Mucosa of gallbladder (tissue), 1 donor: ENCODE data around the gene HSF4. TPM values are rescaled to one million over a fixed set of nuclear protein-coding genes. Genes with fewer than 3 reads are reported as not detected.
"Not testable (repeated sequence)": the region's sequence is repeated elsewhere in the genome, so short reads cannot be mapped to it uniquely, and the experiment has no call there.

Experiments used
- DNase-seq: peaks from one replicate; pipeline ENCODE4 v3.0.0-alpha.2; 2020; ENCODE audit warnings: low spot score
- total RNA-seq: library from RNA; stranded (reverse); gene quantifications from one replicate; pipeline ENCODE4 v1.2.1, GENCODE V29; 2021
- donor health status: DM: no; HTN: no; CAD: no.

The HSF4 gene
- 51.3 TPM for total RNA-seq

- no peak for DNase-seq
These were observed at the start of gene HSF4 for GRCh38 chr16:67164599-67165061. Gene HSF4, plus strand, starts transcription at chr16:67164745. Its CDS starts 67 bp downstream, at chr16:67164812.

GRCh38 chr16:67114793-67115192 lies 49.8 kb upstream of the HSF4 start:
- DNase-seq = no peak

- DNase-seq = no peak
These were observed 48.9 kb upstream of the HSF4 start for GRCh38 chr16:67115639-67116038.

DNA sequence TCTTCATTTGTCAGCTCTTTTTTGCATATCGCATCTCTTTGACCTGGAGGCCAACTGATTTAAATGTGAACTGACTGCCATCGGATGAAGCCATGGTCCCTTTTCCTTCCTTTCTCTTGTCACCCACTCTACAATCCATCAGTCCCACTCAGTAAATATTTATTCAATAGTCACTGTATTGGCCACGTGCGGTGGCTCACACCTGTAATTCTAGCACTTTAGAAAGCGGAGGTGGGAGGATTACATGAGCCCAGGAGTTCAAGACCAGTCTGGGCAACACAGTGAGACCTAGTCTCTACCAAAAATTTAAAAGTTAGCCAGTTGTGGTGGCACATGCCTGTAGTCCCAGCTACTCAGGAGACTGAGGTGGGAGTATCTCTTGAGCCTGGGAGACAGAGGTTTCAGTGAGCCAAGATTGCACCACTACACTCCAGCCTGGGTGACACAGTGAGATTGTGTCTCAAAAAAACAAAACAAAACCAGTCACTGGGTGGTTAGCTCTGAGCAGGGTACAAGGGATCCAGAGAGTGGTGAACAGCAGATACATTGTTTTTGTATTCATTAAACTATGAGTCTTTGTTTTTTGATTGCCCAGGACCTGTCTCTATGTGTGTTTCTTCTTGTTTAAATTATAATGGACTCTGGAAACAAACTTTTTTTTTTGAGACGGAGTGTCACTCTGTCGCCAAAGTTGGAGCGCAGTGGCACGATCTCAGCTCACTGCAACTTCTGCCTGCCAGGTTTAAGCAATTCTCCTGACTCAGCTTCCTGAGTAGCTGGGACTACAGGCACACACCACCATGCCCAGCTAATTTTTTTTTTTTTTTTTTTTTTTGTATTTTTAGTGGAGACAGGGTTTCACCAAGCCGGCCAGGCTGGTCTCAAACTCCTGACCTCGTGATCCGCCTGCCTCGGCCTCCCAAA lies 47.9 kb upstream of the HSF4 start:
- no peak for DNase-seq

GRCh38 chr16:67117716-67118115 lies 46.8 kb upstream of the HSF4 start:
- no peak for DNase-seq

DNA sequence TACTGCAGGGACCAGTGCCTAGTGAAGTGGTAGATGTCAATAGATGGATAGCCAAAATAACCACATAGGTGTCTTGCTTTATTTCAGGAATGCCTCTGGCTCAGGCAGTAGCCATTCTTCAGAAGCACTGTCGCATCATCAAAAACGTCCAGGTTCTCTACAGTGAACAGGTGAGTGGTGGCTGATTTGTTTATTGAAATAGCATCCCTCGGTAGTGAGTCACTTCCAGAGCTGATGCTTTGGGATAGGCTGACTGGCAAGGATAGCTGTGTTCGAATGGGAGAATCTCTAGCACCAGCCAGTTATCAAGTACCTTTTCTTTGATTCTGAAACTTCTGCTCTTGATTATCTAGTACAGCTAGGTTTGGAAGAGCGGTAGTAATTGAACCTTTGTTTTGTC lies 44.5 kb upstream of the HSF4 start:
- no peak for DNase-seq

DNA sequence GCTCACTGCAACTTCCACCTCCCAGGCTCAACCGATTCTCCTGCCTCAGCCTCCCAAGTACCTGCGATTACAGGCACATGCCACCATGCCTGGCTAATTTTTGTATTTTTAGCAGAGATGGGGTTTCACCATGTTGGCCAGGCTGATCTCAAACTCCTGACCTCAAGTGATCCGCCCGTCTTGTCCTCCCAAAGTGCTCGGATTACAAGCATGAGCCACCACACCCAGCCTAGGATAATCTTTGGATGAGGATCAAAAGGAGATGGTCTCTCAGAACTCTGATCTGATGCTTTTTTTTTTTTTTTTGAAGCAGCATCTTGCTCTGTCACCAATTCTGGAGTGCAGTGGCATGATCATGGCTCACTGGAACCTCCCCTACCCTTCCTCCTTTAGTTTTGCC lies 41.7 kb upstream of the HSF4 start:
- DNase-seq = not testable (repeated sequence)

- no peak for DNase-seq
These were observed 36.1 kb upstream of the HSF4 start for GRCh38 chr16:67128417-67128816.

DNA sequence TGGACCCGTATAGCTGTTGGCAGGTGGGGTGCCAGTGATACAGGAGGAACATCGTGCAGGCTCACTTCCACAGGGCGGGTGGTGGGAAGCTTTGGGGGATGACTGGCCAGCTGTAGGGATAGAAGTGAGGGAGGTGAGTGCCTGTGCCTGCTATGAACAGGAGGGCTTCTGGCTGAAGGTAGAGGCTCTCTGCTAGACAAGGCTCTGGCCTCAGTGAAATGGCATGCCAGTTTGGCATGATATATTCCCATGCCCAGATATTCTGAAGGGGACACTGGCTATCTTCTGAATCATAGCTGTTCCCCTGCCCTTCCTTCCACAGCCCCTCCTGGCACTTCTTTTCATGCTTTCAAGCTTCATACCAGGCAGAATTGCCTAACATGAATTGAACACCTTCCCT lies 35.7 kb upstream of the HSF4 start:
- no peak for DNase-seq

DNA sequence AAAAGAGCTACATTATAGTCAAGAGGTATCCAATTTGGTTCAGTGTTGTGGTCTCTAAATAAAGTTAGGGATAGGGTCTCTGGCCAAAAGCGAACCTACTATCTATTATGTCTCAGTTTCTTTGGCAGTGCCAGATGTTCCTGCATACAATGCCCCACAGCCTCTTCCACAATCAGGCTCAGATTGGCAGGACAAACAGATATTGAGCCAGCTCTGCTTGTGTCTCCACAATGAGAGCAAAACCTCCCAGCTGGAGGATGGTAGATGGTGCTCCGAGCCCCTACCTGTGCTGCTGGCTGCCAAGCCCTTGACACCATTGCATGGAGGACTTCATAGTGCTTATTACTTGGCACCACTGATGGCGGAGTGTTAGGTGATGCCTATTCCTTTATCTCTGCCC lies 35.1 kb upstream of the HSF4 start:
- no peak for DNase-seq

- DNase-seq = no peak
These were observed 26.9 kb upstream of the HSF4 start for GRCh38 chr16:67137605-67138004.

DNA sequence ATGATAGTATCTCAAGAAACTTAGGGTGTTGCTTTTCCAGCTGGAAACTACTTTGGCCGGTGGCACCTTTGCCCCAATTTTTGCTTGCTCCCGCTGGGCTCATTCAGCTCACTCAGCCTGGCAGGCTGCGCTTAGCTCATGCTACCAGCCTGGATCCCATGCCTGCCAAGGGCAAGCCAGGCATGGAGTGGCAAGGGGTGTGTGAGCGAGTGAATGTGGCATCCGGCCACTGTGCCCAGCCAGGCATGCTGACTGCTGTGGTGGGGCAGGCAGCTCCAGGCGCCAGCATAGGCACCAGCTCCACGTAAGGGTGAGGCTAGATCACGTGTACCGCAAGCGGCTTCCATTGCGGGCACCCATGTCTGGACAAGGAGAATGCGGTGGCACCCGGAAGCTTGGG lies 23.2 kb upstream of the HSF4 start:
- DNase-seq = no peak

- no peak for DNase-seq
These were observed 22.2 kb upstream of the HSF4 start for GRCh38 chr16:67142342-67142741.

DNA sequence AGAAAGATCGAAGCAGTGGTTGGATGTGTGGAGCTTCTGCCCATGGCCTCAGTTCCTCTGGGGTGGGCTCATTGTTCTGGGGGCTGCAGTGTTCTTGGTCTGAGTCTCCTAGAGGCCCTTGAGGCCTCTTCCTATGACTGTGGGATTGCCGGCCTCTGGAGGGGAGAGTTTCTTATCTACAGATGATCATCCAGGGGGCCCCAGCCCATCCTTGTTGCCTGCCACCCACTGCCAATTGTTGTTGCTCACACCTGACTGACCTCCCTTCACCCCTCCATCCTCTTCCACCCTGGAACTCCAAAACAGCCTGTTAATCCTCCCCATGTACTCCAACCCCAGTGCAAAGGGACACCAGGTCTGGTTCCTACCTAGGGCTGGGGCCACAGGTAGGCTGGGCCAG lies 19.6 kb upstream of the HSF4 start:
- DNase-seq = no peak

- no peak for DNase-seq
These were observed 18.8 kb upstream of the HSF4 start for GRCh38 chr16:67145746-67146145.

DNA sequence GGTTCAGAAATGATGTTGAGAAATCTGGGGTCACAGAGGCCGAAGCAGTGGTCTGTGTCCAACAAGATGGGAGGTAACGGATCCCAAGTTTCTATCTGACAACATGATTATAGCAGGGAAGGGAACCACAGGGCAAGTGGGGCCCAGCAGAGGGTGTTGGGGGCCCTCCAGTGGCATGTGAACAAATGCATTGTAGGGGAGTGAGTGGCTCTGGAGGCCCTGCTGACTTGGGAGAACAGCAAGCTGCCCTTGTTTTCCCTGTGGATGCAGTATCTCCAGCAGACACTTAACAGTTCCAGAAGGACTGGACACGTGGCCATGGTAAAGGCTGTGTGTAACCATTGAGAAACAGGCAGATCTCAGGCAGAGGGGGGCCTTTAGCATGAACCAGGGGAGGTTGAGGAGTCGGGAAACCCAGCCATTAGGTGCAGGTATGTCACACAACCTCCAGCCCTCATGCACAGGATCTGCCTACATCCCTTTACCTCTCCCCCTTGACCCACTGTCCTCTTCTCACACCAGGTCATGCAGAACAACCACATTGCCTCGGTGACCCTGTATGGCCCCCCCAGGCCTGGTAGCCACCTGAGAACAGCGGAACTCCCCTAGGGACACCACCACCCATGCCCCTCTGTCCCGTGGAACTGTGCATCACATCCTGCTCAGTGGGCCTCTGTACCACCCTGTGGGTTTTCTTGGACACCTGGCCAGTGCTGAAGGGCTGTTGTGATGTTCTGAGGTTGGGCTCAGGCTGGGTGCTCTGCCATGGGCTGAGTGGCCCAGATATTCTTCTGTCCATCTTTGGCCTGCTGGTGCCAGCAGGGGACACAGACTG lies 17.8 kb upstream of the HSF4 start:
- DNase-seq = no peak

- DNase-seq = no peak
These were observed 17.0 kb upstream of the HSF4 start for GRCh38 chr16:67147437-67148140.

DNA sequence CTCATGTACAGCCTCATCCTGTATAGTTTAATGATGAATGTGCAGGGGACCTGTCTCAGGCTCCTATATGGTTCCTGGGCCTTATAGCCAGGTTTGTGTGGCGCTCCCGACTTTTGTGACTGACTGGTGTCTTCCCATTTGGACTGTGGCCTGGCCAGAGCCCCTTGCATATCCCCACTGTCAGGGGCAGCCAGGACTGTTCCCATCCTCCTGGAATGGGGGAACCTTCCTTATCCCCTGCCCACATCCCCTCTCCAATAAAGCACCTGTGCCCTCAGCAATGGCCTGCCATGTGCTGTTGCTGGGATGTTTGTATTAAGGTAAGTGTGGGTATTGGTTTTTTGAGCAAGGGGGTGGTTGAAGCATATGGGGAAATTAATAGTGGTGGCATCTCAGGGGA lies 16.3 kb upstream of the HSF4 start:
- DNase-seq = no peak

DNA sequence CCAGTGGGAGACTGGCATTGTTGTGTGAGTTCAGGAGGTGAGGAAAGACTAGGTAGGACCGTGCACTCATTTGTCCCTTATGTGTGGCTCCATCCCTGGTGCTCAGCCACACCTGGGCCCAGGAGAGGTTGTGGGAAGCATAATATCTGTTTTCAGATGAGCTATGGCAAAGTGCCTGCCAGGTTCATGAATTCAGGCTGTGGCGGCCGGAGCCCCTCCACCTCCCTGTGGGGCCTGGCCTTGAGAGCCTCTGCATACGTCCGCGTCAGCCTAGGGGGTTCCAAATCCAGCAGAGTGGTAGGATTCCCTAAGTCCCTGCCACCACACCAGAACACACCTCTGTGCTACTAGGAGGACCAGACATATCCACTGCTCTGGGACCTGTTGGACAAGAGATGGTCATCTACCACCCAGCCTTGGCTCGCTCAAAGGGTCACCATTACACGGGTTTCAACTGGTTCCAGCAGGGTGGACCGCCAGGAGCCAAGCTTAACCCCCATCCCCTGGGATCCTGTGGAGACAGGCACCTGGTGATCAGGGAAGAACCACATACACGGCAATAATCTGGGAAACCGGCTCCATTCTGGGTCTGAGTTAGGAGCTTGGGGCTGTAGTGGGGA lies 15.8 kb upstream of the HSF4 start:
- DNase-seq = no peak

- no peak for DNase-seq
These were observed 15.1 kb upstream of the HSF4 start for GRCh38 chr16:67149276-67150046.
